ENCODE data around the gene UBL4B.

Gene UBL4B

DNA sequence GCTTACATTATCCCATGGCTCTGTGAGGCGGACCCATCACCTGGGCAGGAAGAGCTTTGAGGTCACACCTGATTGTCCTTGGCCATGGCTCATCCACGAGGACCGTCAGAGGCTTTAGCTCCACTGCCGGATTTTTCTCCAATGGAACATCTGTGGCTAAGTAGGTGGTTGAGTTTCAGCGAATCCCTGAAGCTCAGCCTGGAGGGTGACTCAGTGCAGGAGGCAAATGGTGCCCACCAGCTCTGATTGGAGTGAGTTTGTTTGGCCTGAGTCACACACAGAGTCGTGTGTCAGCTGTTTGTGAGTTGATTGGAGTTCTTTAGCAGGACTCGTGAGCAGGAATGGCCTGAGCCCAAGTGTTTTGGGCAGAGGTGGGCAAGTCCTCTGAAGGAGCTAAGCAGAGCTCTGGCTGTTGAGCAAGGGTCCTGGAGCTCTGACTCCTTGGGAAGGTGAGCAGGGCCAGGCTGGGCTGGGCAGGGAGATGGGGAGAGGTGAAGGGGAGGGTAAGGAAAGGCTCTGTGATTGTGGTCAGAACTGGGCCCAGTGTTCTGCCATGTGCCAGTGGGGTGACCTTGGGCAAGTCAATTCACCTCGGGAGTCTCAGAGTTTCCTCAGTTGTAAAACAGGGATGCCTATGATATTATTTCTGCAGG, 40.0 kb downstream of the UBL4B start:
- H3K9ac ChIP-seq (ENCODE audit: low read length) = no peak overlapping the region
- no peak overlapping the region for H3K4me3 ChIP-seq (ENCODE audit: low read length)
- H3K27me3 ChIP-seq (ENCODE audit: control insufficient read depth, insufficient read depth, low read length) = peaks cover 19% of the 10 kb centered on the region

DNA sequence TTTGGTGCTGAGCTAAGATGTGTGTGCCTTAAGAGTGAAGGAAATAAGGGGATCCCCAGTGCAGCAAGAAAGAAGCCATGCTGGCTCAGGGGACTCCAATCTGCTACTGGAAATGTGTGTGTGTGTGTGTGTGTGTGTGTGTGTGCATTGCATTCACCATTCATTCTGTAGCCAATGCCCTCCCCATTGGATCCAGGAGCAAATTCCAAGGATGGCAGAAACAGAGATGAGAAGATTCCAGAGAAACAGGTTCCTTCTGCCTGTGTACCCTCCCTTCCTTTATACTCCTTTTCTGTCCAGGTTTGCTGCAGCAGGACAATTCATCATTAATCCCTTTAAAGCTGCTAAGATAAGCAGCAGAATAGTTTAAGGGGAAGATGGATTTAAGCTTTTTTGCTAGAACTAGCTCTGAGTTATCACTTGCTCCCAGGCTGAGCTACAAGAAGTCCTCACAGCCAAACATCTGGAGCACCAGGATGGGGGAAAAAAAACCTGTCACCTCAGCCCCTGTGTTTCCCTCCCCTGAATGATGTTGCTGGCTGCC, 41.2 kb downstream of the UBL4B start:
- Histone ChIP-seq H3K4me1 (ENCODE audit: control insufficient read depth, insufficient read depth, low read length) (no peaks in the 10 kb centered on the region), H3K9ac (ENCODE audit: low read length) (no peak overlapping the region), H3K27ac (ENCODE audit: low read depth, low read length) (no peak overlapping the region), H3K27me3 (ENCODE audit: control insufficient read depth, insufficient read depth, low read length) (peaks cover 16% of the 10 kb centered on the region), H3K4me3 (ENCODE audit: low read length) (no peak overlapping the region), H3K36me3 (ENCODE audit: control insufficient read depth, insufficient read depth, low read length) (no peaks in the 10 kb centered on the region)

More for the DNA sequence above, 40.0 kb downstream of the UBL4B start:
- Histone ChIP-seq H3K4me1 (ENCODE audit: control insufficient read depth, insufficient read depth, low read length) (no peaks in the 10 kb centered on the region), H3K27ac (ENCODE audit: low read depth, low read length) (no peak overlapping the region), H3K36me3 (ENCODE audit: control insufficient read depth, insufficient read depth, low read length) (no peaks in the 10 kb centered on the region)

DNA sequence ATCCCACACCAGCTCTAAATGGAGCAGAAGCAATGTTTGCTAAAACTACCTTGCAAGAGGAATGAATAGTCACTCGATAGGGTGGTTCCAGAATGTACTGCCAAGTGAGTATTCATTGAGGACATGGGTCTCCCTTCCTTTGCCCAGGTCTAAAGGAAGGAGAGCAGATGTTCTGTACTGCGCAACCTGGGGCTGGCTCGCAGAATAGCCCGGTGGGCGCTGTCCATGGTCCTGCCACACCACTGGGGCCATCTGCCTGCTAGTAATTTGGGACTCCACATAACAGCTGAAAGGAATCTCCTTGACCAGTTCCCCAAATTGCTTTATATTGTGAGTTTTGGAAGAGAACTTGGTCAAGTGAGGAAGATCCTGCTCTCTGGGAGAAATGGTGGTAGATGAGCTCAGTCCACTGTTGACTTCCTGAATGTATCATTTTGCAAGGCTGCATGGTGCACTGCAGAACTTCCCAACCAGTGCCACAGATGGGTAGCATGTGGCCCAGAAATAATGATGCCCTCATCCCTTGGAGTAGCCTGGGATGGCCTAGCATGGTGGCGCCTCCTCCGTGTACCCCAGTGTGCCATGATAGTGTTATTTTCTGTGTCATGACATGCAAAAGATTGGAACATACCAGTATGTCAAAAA, 43.8 kb downstream of the UBL4B start:
- H3K4me3 ChIP-seq (ENCODE audit: low read length) = no peak overlapping the region
- H3K27me3 ChIP-seq (ENCODE audit: control insufficient read depth, insufficient read depth, low read length) = peaks cover 9% of the 10 kb centered on the region
- no peak overlapping the region for H3K27ac ChIP-seq (ENCODE audit: low read depth, low read length)
- H3K9ac ChIP-seq (ENCODE audit: low read length) = no peak overlapping the region
- no peaks in the 10 kb centered on the region for H3K36me3 ChIP-seq (ENCODE audit: control insufficient read depth, insufficient read depth, low read length)
- no peaks in the 10 kb centered on the region for H3K4me1 ChIP-seq (ENCODE audit: control insufficient read depth, insufficient read depth, low read length)

DNA sequence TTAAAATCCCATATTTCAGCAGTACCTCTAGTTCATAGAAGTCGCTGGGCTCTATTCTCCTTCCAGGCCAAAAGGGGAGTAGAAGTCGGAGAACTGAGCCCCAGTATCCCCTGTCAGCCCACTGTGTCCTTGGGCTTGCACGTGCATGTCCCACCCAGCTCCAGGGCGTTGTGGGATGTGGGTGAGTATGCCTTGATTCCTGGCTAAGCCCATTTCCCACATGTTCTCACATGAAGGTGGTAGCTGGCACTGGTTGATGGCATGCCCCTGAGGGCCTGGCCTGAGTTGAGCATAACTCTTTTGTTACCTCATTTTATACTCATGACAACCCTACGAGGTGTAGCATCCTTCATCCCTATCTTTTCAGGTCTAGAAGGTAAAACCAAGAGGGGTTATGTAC, 46.0 kb downstream of the UBL4B start:
- Histone ChIP-seq H3K27ac (ENCODE audit: low read depth, low read length) (no peak overlapping the region), H3K9ac (ENCODE audit: low read length) (no peak overlapping the region), H3K4me1 (ENCODE audit: control insufficient read depth, insufficient read depth, low read length) (no peaks in the 10 kb centered on the region), H3K4me3 (ENCODE audit: low read length) (no peak overlapping the region), H3K27me3 (ENCODE audit: control insufficient read depth, insufficient read depth, low read length) (no peaks in the 10 kb centered on the region), H3K36me3 (ENCODE audit: control insufficient read depth, insufficient read depth, low read length) (no peaks in the 10 kb centered on the region)

DNA sequence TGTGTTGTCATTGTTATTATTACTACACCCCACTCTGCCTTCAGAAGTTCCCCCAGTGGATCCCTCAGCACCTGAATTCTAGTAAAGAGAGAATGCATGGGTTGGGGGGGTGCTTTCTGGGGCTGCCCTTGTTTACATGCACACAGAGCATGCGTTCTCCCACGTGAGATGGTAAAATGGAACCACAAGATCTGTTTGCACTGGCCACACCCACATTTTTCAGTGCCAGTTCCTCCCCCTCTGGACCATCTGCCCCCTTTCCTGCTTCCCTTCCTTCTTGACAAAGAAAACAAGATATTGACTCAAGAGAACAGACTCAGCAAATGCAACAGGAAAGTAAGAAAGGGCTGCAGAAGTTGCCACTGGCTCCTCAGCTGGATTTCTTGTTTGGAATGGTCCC, 46.9 kb downstream of the UBL4B start:
- H3K27ac ChIP-seq (ENCODE audit: low read depth, low read length) = no peak overlapping the region
- no peaks in the 10 kb centered on the region for H3K4me1 ChIP-seq (ENCODE audit: control insufficient read depth, insufficient read depth, low read length)
- no peak overlapping the region for H3K4me3 ChIP-seq (ENCODE audit: low read length)
- H3K27me3 ChIP-seq (ENCODE audit: control insufficient read depth, insufficient read depth, low read length) = no peaks in the 10 kb centered on the region
- no peaks in the 10 kb centered on the region for H3K36me3 ChIP-seq (ENCODE audit: control insufficient read depth, insufficient read depth, low read length)
- H3K9ac ChIP-seq (ENCODE audit: low read length) = no peak overlapping the region

DNA sequence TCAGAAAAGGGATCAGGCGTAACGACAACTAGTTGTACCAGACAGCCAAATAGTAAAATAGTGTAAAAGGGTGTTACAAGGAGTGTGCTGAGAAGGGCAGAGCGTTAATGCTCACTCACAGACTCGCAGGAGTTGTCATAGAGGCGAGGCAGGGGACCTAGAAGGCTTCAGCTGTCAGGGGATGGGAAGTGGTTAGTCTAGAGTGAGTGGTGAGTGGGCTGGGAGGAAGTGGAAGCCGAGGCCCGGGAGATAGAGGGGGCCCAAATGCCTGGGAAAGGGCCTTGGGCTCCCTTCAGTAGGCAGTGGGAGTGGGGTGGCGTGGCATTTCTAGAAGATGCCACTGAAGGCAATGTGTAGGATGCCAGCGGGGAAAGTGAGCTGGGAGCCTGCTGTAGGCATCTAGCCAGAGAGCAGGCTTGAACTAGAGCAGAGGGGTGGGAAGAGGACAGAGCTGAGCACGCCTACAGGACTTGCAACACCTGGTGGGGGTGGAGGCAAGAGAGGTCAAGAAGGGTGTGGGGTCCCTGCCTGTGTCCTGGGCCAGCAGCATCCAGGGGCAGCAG, 48.4 kb downstream of the UBL4B start:
- Histone ChIP-seq H3K9ac (ENCODE audit: low read length) (no peak overlapping the region), H3K4me1 (ENCODE audit: control insufficient read depth, insufficient read depth, low read length) (no peaks in the 10 kb centered on the region), H3K4me3 (ENCODE audit: low read length) (no peak overlapping the region), H3K36me3 (ENCODE audit: control insufficient read depth, insufficient read depth, low read length) (no peaks in the 10 kb centered on the region), H3K27me3 (ENCODE audit: control insufficient read depth, insufficient read depth, low read length) (no peaks in the 10 kb centered on the region), H3K27ac (ENCODE audit: low read depth, low read length) (no peak overlapping the region)

DNA sequence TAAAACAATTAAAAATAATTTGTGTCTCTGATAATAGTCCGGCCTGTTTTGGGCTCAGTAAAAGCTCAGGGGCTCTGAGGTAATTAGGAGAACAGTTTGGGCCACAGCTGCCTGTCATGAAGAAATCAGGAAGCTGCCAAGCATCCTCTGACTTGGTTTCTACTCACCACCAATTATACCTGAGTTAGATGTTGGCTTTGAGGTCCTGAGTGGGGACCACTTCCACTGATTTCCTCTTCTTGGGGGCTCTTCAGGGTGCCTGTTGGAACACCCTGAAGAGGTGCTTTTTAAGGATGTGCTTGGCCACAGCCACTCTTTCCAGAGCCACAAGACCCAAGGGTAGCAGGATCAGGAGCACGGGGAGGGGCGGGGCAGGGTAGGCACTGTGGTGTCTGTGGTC, 48.9 kb downstream of the UBL4B start:
- Histone ChIP-seq H3K27ac (ENCODE audit: low read depth, low read length) (no peak overlapping the region), H3K36me3 (ENCODE audit: control insufficient read depth, insufficient read depth, low read length) (no peaks in the 10 kb centered on the region), H3K4me3 (ENCODE audit: low read length) (no peak overlapping the region), H3K4me1 (ENCODE audit: control insufficient read depth, insufficient read depth, low read length) (no peaks in the 10 kb centered on the region), H3K9ac (ENCODE audit: low read length) (no peak overlapping the region), H3K27me3 (ENCODE audit: control insufficient read depth, insufficient read depth, low read length) (no peaks in the 10 kb centered on the region)

DNA sequence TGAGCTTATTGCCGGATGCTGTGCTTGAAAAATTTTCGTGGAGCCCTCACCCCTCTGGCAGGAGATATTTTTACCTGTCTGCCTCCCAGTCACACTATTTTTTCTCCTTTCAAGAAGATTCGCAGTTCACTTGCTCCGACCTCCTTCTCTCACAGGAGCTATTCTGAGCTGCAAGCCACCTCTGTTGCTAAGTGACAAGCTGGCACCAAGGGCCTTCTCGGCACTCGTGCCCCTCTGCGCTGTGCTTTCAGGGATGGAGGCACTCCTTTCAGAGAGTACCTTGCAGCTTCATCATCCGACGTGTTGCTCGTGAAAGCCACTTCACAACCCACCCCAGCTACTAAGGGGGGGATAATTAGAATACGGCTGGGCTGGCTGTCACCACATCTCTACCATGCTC, 49.6 kb downstream of the UBL4B start:
- Histone ChIP-seq H3K27ac (ENCODE audit: low read depth, low read length) (no peak overlapping the region), H3K27me3 (ENCODE audit: control insufficient read depth, insufficient read depth, low read length) (no peaks in the 10 kb centered on the region), H3K9ac (ENCODE audit: low read length) (no peak overlapping the region), H3K4me3 (ENCODE audit: low read length) (no peak overlapping the region), H3K4me1 (ENCODE audit: control insufficient read depth, insufficient read depth, low read length) (no peaks in the 10 kb centered on the region), H3K36me3 (ENCODE audit: control insufficient read depth, insufficient read depth, low read length) (no peaks in the 10 kb centered on the region)

All from rectal smooth muscle tissue (tissue), 1 donor.